Cerebellar nuclear complex (tissue), 1 donor: Measurements from ENCODE around the gene NUBP1.
"Not testable (repeated sequence)": the region's sequence is repeated elsewhere in the genome, so short reads cannot be mapped to it uniquely, and the experiment has no call there.

Source experiments
- DNase-seq, 2 experiments: peaks; one replicate each; lab custom pipeline; 2025; lab: John Stamatoyannopoulos, UW

The NUBP1 gene

DNA sequence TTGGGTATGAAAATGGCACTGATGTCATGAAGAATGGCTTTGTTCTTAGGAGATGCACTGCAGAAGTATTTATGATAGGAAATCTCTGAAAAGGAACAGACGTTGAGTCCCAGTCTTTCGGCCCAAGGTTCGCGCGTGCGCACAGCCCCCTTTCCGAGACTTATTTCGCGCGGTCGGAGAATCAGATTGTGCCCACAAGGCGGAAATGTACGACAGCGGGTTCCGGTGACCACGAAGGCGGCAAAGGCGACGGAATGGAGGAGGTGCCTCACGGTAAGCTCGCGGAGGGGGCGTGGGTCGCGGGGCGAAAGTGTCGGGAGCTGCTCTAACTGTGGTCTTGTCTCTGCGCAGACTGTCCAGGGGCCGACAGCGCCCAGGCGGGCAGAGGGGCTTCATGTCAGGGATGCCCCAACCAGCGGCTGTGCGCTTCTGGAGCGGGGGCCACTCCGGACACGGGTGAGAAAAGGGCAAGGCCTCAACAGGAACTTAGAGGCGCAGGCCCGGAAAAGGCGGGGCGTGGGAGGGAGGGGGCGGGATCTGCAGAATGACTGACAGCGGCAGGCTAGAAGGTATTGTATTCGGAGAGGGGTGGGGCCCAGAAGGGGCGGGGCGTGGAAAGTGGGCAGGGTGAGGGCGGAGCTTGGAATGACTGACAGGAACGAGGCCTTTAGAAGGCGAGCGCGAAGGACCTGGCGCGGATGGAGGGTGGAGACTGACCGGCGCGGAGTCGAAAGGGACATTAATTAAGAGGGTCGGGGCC, at the start of gene NUBP1:
TSS of gene NUBP1 (plus strand) at position 233 of the 760 bp plus-strand sequence. CDS start at position 255, 22 bp downstream.
- DNase-seq, result peak; percentile 97

DNA sequence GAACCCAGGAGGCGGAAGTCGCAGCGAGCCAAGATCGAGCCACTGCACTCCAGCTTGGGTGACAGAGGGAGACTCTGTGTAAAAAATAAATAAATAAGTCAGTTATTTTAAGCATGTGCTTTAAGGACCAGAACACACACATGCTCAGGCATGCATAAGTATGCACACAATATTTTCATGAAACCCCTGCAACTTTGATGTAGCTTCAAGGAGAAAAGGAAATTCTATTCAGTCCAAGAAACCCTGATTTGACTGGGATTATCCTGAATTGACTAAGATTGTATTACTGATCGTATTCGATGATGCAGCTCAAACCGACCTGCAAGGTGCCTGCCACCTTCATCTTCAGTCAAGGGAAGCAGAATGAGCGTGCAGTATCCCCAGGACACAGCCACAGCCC, 49.8 kb upstream of the NUBP1 start:
- no peak for DNase-seq

DNA sequence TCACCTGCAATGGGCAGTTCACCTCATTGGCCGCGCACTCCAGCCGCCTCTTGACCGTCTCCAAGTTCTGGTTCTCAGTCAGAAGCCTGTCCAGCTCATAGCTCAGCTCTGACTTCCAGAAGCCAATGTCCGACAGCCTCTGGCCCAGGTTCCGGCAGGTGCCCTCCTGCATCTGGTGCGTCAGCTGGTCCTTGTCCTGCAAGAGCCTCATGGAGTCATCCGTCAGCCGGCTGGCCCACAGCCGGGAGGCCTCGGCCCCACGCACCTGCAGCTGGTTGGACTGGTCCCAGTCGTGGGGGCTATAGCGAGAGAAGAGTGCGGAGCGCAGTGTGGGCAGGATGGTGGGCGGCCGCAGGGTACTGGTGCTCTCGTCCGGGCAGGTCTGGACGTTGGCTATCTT, 49.3 kb upstream of the NUBP1 start:
- no peak for DNase-seq

- DNase-seq, result no peak
Measured at GRCh38 chr16:10694830-10695229, 48.8 kb upstream of the NUBP1 start, which contains the start of gene TEKT5. TSS of gene TEKT5 (minus strand) at chr16:10694930. CDS start at chr16:10694873, 57 bp downstream.

DNA sequence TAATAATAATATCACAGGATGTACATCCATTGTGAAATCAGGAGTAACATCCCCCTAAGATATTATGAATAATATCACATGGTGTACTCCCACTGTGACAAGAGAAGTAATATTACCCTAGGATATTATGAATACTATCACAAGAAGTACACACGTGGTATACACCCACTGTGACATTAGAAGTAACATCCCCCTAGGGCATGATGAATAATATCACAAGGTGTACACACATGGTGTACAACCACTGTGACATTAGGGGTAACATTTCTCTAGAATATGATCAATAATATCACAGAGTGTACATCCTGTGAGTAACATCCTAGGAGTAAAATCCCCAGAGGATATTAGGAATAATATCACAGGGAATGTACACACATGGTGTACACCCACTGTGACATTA, 43.9 kb upstream of the NUBP1 start:
- no peak for DNase-seq

- DNase-seq, result no peak
Measured at GRCh38 chr16:10708969-10709368, 34.7 kb upstream of the NUBP1 start.

- DNase-seq, result no peak
Measured at GRCh38 chr16:10728003-10728887, 15.4 kb upstream of the NUBP1 start.

DNA sequence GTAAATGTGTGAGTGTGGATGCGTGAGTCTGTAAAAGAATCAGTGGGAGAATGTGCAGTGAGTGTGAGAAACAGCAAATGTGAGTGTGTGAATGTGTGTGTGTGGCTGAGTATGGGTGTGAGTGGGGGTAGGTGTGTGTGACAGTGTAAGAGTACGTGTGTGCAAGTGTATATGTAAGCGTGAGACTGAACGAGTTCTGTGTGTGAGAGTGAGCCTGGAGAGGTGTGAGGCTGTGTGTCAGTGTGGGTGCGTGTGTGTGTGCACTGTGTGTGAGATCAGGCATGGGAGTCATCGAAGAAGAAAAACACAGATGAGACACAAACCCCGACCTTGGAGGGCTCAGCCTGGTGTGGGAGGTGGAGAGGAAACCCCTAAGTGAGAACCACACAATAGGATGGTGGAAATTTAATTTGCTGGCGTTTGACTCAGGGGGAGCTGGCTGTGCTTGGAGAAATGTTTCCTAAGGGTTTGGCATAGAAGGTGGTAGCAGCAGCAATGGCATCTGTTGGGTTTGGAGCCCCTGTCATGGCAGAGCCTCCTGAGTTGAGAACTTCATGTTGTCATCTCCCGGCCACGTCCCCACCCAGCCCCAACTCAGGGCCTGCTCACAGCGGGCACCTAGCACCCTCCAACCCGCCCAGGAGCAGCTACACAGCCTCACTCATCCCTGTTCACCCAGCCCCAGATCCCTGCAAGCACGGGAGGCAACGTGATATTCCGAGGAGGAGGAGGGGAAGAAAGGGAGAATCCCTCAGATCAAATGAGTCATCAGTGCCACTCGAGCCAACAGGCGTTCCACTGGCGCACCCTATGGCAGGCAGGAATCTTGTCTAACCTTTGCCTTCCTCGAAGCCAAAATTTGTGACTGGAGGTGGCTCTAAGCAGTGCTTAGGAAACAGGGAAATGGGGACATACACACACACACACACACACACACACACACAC, 14.3 kb upstream of the NUBP1 start:
- DNase-seq, result peak in 1 of 2 experiments; percentile 12

DNA sequence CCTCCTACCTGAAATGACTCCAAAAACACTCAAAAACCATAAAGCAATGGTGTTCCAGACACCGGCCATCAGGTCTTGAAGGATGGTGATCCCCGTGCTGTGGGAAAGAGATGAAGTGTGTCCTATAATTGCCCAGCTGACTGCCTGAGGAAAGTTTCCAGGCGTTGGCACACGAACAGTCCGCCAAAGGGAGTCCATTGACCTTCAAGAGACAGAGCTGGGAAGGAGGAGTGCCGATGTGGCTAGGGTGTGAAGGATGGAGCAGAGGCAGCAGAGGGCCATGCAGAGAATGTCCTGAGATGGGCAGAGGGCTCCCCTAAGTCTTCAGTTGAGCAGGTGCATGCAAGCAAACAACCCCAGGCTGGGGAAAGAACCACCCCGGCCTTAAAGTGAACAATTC, 11.9 kb upstream of the NUBP1 start:
- DNase-seq, result no peak

DNA sequence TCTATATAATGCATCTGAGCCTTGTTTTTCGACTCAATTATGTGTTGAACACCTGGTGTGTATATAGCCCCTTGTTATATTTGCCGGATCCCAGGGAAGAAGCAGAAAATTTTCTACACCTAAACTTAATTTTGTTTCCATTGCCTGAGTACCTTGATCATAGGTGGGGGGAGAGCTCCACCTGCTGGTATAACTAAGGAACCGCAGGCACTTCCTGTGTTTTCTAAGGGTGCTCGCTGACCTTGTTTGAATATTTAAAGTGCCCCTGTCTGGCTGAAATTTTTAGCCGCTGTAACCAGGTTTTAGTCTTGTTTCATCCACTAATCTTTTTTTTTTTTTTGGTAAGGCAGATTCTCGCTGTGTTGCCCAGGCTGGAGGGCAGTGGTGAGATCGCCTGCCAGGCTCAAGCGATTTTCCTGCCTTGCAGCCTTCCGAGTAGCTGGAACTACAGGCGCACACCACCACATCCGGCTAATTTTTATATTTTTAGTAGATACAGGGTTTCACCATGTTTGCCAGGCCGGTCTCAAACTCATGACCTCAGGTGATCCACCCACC, 6.5 kb upstream of the NUBP1 start:
- peak in 1 of 2 experiments; percentile 59 for DNase-seq

GRCh38 chr16:10738231-10739077, 5.2 kb upstream of the NUBP1 start:
- DNase-seq, result peak in 1 of 2 experiments; percentile 59

DNA sequence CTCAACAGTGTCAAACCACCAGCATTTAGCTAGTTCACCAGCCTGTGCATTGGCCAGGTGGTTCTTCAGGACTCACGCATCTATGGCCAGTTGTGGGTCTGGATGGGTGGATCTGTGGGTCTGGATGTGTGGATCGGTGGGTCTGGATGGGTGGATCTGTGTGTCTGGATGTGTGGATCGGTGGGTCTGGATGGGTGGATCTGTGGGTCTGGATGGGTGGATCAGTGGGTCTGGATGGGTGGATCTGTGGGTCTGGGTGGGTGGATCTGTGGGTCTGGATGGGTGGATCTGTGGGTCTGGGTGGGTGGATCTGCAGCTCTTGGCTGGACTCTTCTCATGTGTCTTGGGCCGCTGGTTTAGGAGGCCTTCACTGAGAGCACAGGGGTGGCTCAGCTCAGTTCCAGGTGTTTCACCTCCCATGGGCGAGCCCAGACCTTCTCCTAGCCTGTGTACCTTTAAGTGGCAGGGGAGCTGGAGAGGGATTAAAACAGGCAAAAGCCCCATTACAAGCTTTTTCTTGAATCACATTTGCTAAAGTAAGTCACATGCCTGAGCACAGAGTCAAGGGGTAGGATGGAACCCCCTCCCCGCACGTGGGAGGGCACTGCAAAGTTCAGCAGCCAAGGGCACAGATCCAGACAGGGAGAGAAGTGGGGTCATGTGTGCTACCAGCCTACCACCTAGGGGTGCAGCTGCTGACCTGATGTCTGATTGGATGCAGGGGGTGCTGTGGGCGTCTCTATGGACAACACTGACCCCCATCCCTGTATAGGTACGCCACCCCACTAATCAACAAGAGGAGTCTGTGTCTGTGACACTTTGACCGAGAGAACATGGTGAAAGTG, 3.4 kb upstream of the NUBP1 start:
- DNase-seq, result no peak

DNA sequence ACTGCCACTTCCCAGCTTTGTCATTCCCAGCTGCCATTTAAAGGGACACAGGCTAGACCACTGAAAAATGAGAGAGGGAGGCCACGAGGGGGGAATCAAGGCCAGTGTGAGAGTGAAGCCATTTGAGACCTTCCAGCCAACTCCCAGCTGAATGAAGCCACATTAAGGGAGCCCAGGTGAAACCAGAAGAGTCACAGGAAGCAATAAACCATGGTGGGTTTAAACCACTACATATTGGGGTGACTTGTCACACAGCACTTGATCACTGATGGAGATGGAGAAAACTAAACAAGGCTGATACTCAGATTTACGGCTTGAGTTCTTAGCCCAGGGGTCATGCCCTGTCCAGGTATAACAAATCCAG, 2.8 kb upstream of the NUBP1 start:
- no peak for DNase-seq

GRCh38 chr16:10741249-10741648, 2.4 kb upstream of the NUBP1 start:
- DNase-seq, result not testable (repeated sequence)

- DNase-seq, result peak; percentile 70 to 93
Measured at GRCh38 chr16:10741844-10742243, 1.8 kb upstream of the NUBP1 start.

DNA sequence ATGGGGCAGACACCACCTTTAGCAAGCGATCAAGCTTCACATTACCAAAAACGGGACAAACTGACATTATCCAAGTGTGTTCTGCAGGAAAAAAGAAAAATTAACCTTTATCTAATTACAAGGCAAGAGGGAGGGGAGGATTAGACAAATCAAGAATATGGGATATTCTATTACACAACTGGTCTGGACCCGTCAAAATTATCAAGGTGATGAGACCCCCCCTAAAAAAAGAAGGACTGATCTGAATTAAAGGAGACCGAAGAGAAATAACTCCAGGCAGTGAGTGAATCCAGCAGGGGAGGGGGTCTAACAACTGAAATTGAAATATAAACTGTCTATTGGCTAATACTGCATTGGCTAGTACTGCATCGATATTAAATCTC, 424 bp upstream of the NUBP1 start:
- no peak for DNase-seq

- DNase-seq, result no peak
Measured at GRCh38 chr16:10744370-10745030, 858 bp downstream of the NUBP1 start.

GRCh38 chr16:10745841-10746240, 2.2 kb downstream of the NUBP1 start:
- DNase-seq, result no peak

GRCh38 chr16:10750793-10751192, 7.2 kb downstream of the NUBP1 start:
- DNase-seq, result peak in 1 of 2 experiments; percentile 62
